HG03066 (cell line): Measurements from ENCODE around the gene PI4KB.
"Not testable (repeated sequence)": the region's sequence is repeated elsewhere in the genome, so short reads cannot be mapped to it uniquely, and the experiment has no call there.

Experiments
- ATAC-seq: cut with Tn5 transposase; IDR thresholded peaks from one replicate; pipeline ENCODE4 v1.9.1; 2021; ENCODE audit warnings: low read depth; ENCODE audit not compliant: unreplicated experiment

Gene PI4KB

GRCh38 chr1:151327223-151327902 is at the start of gene PI4KB:
Gene PI4KB (minus strand): TSS chr1:151327416. CDS start chr1:151316481, 10,935 bp downstream.
- peak; percentile 89 for ATAC-seq

GRCh38 chr1:151373196-151373595 is 46.0 kb upstream of the PI4KB start:
- ATAC-seq = no peak

GRCh38 chr1:151372058-151372934 is 45.1 kb upstream of the PI4KB start, which contains the start of gene SELENBP1:
Gene SELENBP1 (minus strand): TSS chr1:151372705. CDS start chr1:151372641, 64 bp downstream.
- no peak for ATAC-seq

- ATAC-seq = no peak
These were observed 44.3 kb upstream of the PI4KB start for GRCh38 chr1:151371370-151372057.

- no peak for ATAC-seq
These were observed 43.1 kb upstream of the PI4KB start for GRCh38 chr1:151370211-151370911.

GRCh38 chr1:151369621-151370048 is 42.4 kb upstream of the PI4KB start:
- no peak for ATAC-seq

GRCh38 chr1:151369302-151369610 is 42.0 kb upstream of the PI4KB start:
- no peak for ATAC-seq

- no peak for ATAC-seq
These were observed 41.4 kb upstream of the PI4KB start for GRCh38 chr1:151368393-151369301.

GRCh38 chr1:151367658-151368392 is 40.6 kb upstream of the PI4KB start:
- no peak for ATAC-seq

GRCh38 chr1:151364996-151365395 is 37.8 kb upstream of the PI4KB start:
- no peak for ATAC-seq

- no peak for ATAC-seq
These were observed 35.3 kb upstream of the PI4KB start for GRCh38 chr1:151362308-151363155.

GRCh38 chr1:151361883-151362282 is 34.7 kb upstream of the PI4KB start:
- no peak for ATAC-seq

GRCh38 chr1:151356696-151357095 is 29.5 kb upstream of the PI4KB start:
- no peak for ATAC-seq

- ATAC-seq = no peak
These were observed 25.0 kb upstream of the PI4KB start for GRCh38 chr1:151352021-151352718.

GRCh38 chr1:151350323-151350722 is 23.1 kb upstream of the PI4KB start:
- not testable (repeated sequence) for ATAC-seq

GRCh38 chr1:151347523-151348246 is 20.5 kb upstream of the PI4KB start:
- peak; percentile 17 for ATAC-seq
